HFFc6 (cell line): ENCODE measurements around the gene GALNT18. TPM values are rescaled to one million over a fixed set of nuclear protein-coding genes. Genes with fewer than 3 reads are reported as not detected.

Experiments
- DNase-seq: peaks from one replicate; pipeline ENCODE4 v3.0.0-alpha.2; 2018
- H3K27ac Mint-ChIP-seq: 2 replicates; pipeline ENCODE4 v1.8.0; 2020; ENCODE audit warnings: mild to moderate bottlenecking, mixed read lengths
- H3K27me3 Mint-ChIP-seq: 2 replicates; pipeline ENCODE4 v1.8.0; 2021; ENCODE audit warnings: mild to moderate bottlenecking, moderate library complexity, mixed read lengths; ENCODE audit not compliant: insufficient read depth
- H3K36me3 Mint-ChIP-seq: 2 replicates; pipeline ENCODE4 v1.8.0; 2021; ENCODE audit warnings: low read depth, mixed read lengths
- H3K4me1 Mint-ChIP-seq: 2 replicates; pipeline ENCODE4 v1.8.0; 2020; ENCODE audit warnings: low read depth, mixed read lengths
- H3K4me3 Mint-ChIP-seq: 2 replicates; pipeline ENCODE4 v1.8.0; 2020; ENCODE audit warnings: mild to moderate bottlenecking, moderate library complexity, mixed read lengths
- H3K9me3 Mint-ChIP-seq: 2 replicates; pipeline ENCODE4 v1.8.0; 2020; ENCODE audit warnings: mild to moderate bottlenecking, mixed read lengths
- total RNA-seq, 6 experiments: library from RNA; stranded (reverse); fragmentation: NEBNext Ultra II Directional; extraction: Animal tissue kit (Norgen Biotek cat#: 25700); gene quantifications; 2 replicates in 1 of 6; 3 replicates in 5 of 6; pipeline ENCODE4 v1.2.3, GENCODE V29; 2021
- TF ChIP-seq, protein P1 (sequence below): fragments of 200-600 bp; sonication (generic); IDR thresholded peaks from 2 replicates; pipeline ENCODE4 v1.5.0; 2021; ENCODE audit warnings: antibody characterized with exemption, mild to moderate bottlenecking

GALNT18 gene
- total RNA-seq, 6 experiments from 2014 or later, result 2.7 to 13.7 (median 12.4) TPM

DNA sequence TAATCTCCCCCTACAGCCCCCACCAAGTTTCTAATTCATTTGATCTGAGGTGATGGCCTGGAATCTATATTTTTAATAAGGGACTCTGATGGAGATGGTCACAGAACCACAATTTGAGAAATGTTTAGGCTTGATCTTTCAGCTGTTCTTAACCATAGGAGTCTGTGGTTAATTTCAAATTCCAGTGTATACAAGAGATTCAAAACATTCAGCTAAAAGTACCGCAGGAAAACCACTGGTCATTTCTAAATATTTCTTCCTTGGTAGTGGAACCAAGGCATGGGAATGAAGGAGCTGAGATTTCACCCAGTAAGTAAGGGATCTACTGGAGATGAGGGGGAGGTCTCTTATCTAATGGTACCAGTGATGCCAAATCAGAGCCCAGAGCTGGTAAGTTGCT, 18.3 kb upstream of the GALNT18 start:
- DNase-seq, result no peak
- no peak overlapping the region for H3K4me3 Mint-ChIP-seq
- H3K9me3 Mint-ChIP-seq, result no peaks in the 10 kb centered on the region; the same call in 1 of the 2 replicates
- no peaks in the 10 kb centered on the region for H3K4me1 Mint-ChIP-seq
- H3K36me3 Mint-ChIP-seq, result no peaks in the 10 kb centered on the region
- TF ChIP-seq, protein P1, sequence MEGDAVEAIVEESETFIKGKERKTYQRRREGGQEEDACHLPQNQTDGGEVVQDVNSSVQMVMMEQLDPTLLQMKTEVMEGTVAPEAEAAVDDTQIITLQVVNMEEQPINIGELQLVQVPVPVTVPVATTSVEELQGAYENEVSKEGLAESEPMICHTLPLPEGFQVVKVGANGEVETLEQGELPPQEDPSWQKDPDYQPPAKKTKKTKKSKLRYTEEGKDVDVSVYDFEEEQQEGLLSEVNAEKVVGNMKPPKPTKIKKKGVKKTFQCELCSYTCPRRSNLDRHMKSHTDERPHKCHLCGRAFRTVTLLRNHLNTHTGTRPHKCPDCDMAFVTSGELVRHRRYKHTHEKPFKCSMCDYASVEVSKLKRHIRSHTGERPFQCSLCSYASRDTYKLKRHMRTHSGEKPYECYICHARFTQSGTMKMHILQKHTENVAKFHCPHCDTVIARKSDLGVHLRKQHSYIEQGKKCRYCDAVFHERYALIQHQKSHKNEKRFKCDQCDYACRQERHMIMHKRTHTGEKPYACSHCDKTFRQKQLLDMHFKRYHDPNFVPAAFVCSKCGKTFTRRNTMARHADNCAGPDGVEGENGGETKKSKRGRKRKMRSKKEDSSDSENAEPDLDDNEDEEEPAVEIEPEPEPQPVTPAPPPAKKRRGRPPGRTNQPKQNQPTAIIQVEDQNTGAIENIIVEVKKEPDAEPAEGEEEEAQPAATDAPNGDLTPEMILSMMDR, result no peak
- H3K27ac Mint-ChIP-seq, result no peak overlapping the region
- H3K27me3 Mint-ChIP-seq, result peaks cover 26% of the 10 kb centered on the region

DNA sequence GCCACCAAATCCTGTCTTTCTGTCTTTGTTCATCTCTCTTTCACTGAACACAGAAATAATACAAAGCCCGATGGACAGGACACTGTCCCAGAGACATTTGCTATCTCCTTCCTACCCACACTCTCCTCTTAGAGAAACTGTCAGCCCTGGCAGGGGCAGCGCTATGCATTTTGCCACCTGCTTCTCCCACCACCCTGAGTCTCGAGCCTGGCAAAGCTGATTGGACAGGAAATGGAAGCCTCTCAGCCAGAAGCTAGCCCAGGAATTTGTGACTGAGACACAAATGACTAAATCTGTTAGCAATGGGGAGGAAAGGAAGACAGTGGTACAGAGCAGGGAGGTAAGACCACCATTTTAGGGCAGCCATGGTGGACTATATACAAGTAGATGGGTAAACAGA, 14.9 kb upstream of the GALNT18 start:
- Mint-ChIP-seq H3K4me3 (no peak overlapping the region), H3K27ac (no peak overlapping the region)

DNA sequence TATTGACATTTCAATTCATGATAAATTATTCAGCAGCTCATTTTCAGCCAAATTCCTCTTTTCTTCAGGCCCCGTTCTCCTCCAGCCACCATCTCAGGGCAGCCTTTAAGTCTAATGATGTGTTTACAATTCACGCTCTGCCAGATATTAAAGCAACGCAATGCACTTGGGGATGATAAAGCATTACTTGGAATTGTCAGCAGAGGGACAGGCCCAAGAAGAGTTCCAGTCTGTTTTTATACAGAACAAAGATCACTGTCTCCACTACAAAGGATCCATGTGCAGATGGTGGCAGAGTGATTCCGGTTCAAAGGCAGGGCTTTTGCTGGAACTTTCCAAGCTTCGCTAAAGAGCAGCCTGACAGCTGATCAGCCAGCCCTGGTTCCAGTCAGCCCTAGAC, 13.6 kb upstream of the GALNT18 start:
- DNase-seq, result no peak
- Mint-ChIP-seq H3K4me1 (no peaks in the 10 kb centered on the region), H3K36me3 (no peaks in the 10 kb centered on the region), H3K4me3 (no peak overlapping the region), H3K27me3 (peaks cover 14% of the 10 kb centered on the region), H3K9me3 (no peaks in the 10 kb centered on the region), H3K27ac (no peak overlapping the region)
- TF ChIP-seq, protein P1, result peak; percentile 32; the same call in 1 of the 2 replicates

More for the DNA sequence above, 14.9 kb upstream of the GALNT18 start:
- Mint-ChIP-seq H3K36me3 (no peaks in the 10 kb centered on the region), H3K27me3 (peaks cover 18% of the 10 kb centered on the region), H3K9me3 (no peaks in the 10 kb centered on the region), H3K4me1 (no peaks in the 10 kb centered on the region)
- DNase-seq, result no peak
- TF ChIP-seq, protein P1, result no peak

- Mint-ChIP-seq H3K4me1 (no peaks in the 10 kb centered on the region; the same call in 1 of the 2 replicates), H3K27me3 (peaks cover 23% of the 10 kb centered on the region), H3K27ac (no peak overlapping the region), H3K4me3 (no peak overlapping the region), H3K36me3 (no peaks in the 10 kb centered on the region), H3K9me3 (no peaks in the 10 kb centered on the region)
- TF ChIP-seq, protein P1, result no peak
- no peak for DNase-seq
Measured at GRCh38 chr11:11629368-11629767, 7.6 kb upstream of the GALNT18 start.

DNA sequence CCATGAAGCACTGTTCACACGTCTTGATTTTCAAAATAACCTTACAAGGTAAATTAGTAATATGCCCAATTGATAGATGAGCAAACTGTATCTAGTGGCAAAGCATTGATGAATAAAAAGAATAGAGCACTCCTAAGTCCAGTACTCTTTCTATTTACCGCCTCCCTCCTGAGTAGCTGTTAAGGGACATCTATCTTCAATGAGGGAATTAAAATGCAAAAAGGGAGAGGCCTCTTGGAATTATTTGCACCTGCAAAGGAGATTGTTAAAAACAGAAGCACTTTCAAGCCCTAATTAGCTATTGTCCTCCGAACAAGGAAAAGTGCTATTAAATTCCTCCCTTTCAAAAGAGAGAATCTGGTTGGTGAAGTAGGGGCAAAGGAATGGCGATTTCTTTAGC, 6.8 kb upstream of the GALNT18 start:
- H3K27ac Mint-ChIP-seq, result no peak overlapping the region
- TF ChIP-seq, protein P1, result no peak
- no peak overlapping the region for H3K4me3 Mint-ChIP-seq
- H3K9me3 Mint-ChIP-seq, result no peaks in the 10 kb centered on the region
- DNase-seq, result no peak
- H3K4me1 Mint-ChIP-seq, result no peaks in the 10 kb centered on the region; the same call in 1 of the 2 replicates
- H3K36me3 Mint-ChIP-seq, result no peaks in the 10 kb centered on the region
- peaks cover 25% of the 10 kb centered on the region for H3K27me3 Mint-ChIP-seq

GRCh38 chr11:11626128-11626527, 4.3 kb upstream of the GALNT18 start:
- Mint-ChIP-seq H3K27me3 (peaks cover 38% of the 10 kb centered on the region), H3K4me1 (peaks cover 4% of the 10 kb centered on the region), H3K27ac (no peak overlapping the region), H3K4me3 (no peak overlapping the region), H3K36me3 (no peaks in the 10 kb centered on the region), H3K9me3 (no peaks in the 10 kb centered on the region)
- TF ChIP-seq, protein P1, result no peak
- no peak for DNase-seq
